Measurements from ENCODE around the gene MATCAP1.

MATCAP1 gene

GRCh38 chr16:67170949-67171649, 12.7 kb downstream of the MATCAP1 start:
- DNase-seq, result no peak

GRCh38 chr16:67170168-67170948, 13.4 kb downstream of the MATCAP1 start, which contains the start of gene NOL3:
Gene NOL3 (plus strand): TSS chr16:67170538.
- no peak for DNase-seq

GRCh38 chr16:67169642-67170167, 14.1 kb downstream of the MATCAP1 start:
- no peak for DNase-seq

- DNase-seq, result no peak
Observed at GRCh38 chr16:67169011-67169451, 14.7 kb downstream of the MATCAP1 start.

GRCh38 chr16:67167588-67167987, 16.2 kb downstream of the MATCAP1 start:
- no peak for DNase-seq

- DNase-seq, result no peak
Observed at GRCh38 chr16:67166598-67167168, 17.1 kb downstream of the MATCAP1 start.

GRCh38 chr16:67166110-67166547, 17.6 kb downstream of the MATCAP1 start:
- no peak for DNase-seq

GRCh38 chr16:67165121-67166078, 18.4 kb downstream of the MATCAP1 start:
- no peak for DNase-seq

GRCh38 chr16:67164599-67165061, 19.1 kb downstream of the MATCAP1 start, which contains the start of gene HSF4:
Gene HSF4 (plus strand): TSS chr16:67164745. CDS start chr16:67164812, 67 bp downstream.
- DNase-seq, result no peak

GRCh38 chr16:67163999-67164558, 19.7 kb downstream of the MATCAP1 start:
- DNase-seq, result no peak

GRCh38 chr16:67163164-67163998, 20.4 kb downstream of the MATCAP1 start:
- peak; percentile 44 for DNase-seq

GRCh38 chr16:67162506-67163163, 21.1 kb downstream of the MATCAP1 start:
- DNase-seq, result no peak

GRCh38 chr16:67161595-67162058, 22.1 kb downstream of the MATCAP1 start:
- DNase-seq, result no peak

- DNase-seq, result peak; percentile 80
Observed at GRCh38 chr16:67158637-67159600, 24.8 kb downstream of the MATCAP1 start.

GRCh38 chr16:67157892-67158635, 25.7 kb downstream of the MATCAP1 start:
- DNase-seq, result no peak

- DNase-seq, result no peak
Observed at GRCh38 chr16:67157106-67157748, 26.5 kb downstream of the MATCAP1 start.

GRCh38 chr16:67156143-67156844, 27.5 kb downstream of the MATCAP1 start:
- DNase-seq, result no peak
